ENCODE measurements around the gene ATP6V0C.
A peak's percentile ranks its signal among the peaks of the same experiment; 100 is the strongest.

Gene ATP6V0C

GRCh38 chr16:2493605-2494004 is 20.1 kb upstream of the ATP6V0C start:
- no peak for DNase-seq

GRCh38 chr16:2494616-2495015 is 19.1 kb upstream of the ATP6V0C start:
- DNase-seq: no peak

GRCh38 chr16:2495041-2495440 is 18.7 kb upstream of the ATP6V0C start:
- no peak for DNase-seq

DNA sequence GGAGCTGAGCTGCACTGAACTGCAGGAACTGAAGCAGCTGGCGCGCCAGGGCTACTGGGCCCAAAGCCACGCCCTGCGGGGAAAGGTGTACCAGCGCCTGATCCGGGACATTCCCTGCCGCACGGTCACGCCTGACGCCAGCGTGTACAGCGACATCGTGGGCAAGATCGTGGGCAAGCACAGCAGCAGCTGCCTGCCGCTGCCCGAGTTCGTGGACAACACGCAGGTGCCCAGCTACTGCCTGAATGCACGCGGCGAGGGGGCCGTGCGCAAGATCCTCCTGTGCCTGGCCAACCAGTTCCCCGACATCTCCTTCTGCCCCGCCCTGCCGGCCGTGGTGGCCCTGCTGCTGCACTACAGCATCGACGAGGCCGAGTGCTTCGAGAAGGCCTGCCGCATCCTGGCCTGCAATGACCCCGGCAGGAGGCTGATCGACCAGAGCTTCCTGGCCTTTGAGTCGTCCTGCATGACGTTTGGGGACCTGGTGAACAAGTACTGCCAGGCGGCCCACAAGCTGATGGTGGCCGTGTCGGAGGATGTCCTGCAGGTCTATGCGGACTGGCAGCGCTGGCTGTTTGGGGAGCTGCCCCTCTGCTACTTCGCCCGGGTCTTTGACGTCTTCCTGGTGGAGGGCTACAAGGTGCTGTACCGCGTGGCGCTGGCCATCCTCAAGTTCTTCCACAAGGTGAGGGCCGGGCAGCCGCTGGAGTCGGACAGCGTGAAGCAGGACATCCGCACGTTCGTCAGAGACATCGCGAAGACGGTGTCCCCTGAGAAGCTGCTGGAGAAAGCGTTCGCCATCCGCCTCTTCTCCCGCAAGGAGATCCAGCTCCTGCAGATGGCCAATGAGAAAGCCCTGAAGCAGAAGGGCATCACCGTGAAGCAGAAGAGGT is 17.3 kb upstream of the ATP6V0C start:
- DNase-seq: no peak

GRCh38 chr16:2497116-2497630 is 16.6 kb upstream of the ATP6V0C start:
- no peak for DNase-seq

DNA sequence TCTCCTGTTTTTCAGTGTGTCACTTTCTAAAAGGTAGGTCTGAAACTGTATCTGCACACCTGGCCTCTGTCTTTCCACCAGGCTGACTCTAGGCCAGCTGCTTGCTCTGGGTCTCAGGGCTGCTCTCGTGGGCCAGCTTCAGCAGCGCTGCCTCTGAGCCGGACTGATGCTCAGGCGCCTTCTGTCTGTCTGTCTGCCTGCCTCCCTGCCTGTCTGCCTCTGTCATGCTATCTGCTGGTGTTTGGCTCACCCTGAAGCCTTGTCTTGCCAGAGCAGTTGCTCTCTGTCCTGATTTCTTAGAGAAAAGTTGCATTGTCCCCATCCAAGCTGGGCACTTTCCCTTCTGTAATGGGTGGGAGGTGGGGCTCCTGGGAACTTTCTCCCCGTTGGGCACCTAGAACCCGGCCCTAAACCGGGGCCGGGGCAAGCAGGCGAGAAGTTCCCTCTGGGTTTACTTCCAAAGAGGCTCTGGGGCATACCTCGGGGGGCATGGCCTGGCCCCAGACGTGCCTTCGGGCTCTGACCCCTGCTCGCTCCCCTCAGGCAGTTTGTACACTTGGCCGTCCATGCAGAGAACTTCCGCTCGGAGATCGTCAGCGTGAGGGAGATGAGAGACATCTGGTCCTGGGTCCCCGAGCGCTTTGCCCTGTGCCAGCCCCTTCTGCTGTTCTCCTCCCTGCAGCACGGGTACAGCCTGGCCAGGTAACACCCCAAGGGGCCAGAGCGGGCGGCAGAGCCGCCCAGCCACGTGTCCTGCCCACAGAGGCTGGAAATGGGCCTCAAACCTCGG is 15.9 kb upstream of the ATP6V0C start:
- DNase-seq: no peak

DNA sequence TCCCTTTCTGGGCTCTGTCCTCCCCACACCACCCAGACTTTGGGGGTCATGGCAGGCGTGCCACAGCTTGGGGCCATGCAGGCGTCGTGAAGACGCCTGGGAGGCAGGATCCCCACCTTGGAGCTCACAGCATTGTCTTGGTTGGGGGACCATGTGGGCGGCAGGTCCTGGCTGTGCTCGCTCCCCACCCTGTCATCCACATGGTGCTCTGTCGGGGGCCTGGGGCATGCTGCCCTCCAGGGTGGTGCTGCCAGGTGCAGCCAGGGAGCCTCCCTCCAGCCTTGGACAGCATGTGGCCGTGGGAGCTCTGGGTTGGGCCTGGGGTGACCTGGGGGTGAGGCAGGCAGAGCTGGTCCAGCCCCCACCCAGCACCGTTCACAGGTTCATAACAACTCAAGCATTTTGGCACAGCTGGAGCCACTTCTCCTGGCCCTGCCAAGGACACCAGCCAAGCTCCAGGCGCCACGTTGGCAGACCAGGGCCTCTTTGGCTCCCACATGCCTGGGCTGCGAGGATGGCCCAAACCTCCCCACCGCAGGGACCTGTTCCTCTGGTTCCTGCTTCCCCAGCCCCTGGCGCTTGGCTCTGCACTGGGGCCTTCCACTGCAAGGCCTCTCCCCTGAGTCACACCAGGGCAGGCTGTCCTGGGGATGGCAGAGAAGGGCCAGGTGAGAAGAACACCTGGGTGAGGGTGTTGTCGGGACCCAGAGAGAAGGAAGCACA is 15.1 kb upstream of the ATP6V0C start:
- no peak for DNase-seq

DNA sequence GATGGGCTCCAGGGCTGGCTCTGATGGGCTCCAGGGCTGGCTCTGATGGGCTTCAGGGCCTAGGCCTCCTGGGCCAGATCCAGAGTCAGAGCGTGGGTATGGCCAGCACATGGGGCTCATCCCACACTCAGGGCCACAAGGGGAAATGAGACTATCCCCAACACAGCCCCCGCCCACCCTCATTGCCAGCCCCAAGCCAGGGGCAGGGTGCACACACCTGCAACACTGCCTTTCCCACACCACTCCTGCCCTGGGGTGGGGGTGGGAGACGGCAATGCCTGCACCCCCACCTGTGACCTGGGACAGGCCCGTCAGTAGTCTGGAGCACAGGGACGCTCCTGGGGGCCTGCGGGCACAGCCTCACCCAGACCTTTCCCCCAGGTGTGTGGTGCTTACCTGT is 14.3 kb upstream of the ATP6V0C start:
- no peak for DNase-seq

DNA sequence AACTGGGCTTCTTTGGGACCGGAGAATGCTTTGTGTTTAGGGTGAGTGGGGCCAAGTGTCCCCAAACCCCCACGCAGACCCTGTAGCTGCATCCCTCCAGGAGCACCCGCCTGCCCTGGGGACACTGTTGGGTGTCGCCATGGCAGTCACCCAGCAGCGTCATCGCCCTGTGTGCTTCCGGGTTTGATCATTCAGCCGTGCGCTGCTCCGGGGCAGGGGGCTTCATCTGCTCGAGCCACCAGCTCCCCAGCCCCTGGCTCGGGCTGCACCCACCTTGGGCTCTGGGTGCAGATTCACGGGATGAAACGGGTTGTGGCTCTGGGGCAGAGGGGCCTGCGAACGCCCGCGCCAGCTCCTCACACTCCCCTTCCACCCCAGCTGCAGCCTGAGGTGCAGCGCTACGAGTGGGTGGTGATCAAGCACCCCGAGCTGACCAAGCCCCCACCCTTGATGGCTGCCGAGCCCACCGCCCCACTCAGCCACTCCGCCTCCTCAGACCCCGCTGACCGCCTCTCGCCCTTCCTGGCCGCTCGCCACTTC is 13.8 kb upstream of the ATP6V0C start:
- DNase-seq: no peak

- no peak for DNase-seq
These were observed 13.3 kb upstream of the ATP6V0C start for GRCh38 chr16:2500430-2500917.

DNA sequence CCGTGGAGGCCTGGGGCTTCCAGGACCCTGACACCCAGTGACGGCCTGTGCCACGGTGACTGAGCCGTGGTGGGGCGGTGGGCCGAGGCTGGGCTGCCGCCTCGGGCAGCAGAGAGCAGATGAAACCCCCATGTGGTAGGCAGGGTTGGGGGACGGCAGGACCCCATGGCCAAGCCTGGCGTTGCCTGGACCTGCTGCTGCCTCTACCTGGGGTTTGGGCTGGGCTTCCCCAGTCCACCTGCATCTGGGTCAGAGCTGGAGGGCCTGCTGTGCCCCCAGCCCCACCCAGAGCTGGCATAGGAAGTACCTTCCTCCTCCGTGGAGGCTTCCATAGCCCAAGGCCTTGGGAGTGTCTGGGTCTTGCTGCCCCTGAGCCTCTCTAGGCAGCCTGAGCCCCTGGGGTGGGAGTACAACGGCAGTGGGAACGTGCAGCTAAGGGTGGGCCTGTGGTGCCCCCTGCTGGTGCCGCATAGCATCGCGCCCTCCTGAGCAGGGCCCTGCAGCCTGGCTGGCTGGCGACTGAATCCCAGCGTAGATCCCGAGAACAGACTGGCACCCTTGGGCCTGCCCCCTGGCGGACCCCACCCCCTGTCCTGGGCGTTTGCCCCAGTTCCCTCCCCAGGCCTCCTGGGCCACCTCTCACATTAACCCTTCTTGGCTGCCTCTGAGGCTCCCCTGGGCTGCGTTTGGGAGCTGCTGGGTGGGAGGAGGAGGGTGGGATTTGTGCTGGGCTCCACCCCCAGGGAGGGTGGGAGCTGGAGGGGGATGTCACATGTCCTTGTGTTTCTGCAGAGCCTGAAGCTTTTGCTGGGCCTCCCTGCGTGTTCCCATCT is 12.6 kb upstream of the ATP6V0C start:
- peak; percentile 91 for DNase-seq

GRCh38 chr16:2501946-2502895 is 11.5 kb upstream of the ATP6V0C start:
- DNase-seq: no peak

- DNase-seq: no peak
These were observed 8.1 kb upstream of the ATP6V0C start for GRCh38 chr16:2505695-2506094.

DNA sequence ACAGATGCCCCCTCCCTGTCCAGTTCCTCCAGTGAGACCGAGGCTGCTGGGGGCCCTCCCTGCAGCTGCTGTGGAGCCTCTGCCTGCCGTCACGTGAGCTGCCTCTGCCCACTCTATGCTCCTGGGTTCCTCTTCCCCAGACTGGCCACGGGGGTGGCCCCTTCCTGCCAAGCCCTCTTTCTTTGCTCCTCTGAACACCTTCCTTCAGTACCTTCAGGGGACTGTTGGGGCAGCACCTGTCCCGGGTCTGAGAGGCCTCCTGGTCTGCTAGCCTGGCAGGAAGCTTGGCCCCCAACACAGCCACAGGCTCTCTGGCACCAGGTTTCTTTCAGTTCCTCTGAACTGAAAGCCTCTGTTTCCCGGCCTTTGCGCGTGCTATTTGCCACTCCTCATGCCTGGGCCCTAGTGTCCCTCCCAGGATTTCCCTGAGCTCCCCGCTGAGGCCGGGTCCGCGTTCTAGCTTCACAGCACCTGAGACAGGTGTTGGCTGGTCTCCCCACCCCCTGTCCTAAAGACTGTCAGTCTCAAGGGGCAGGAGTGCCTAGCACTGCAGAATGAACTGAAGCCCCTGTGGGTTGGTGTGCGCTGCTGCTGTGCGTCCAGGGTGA is 6.6 kb upstream of the ATP6V0C start:
- DNase-seq: no peak

GRCh38 chr16:2507665-2508064 is 6.1 kb upstream of the ATP6V0C start:
- DNase-seq: no peak

DNA sequence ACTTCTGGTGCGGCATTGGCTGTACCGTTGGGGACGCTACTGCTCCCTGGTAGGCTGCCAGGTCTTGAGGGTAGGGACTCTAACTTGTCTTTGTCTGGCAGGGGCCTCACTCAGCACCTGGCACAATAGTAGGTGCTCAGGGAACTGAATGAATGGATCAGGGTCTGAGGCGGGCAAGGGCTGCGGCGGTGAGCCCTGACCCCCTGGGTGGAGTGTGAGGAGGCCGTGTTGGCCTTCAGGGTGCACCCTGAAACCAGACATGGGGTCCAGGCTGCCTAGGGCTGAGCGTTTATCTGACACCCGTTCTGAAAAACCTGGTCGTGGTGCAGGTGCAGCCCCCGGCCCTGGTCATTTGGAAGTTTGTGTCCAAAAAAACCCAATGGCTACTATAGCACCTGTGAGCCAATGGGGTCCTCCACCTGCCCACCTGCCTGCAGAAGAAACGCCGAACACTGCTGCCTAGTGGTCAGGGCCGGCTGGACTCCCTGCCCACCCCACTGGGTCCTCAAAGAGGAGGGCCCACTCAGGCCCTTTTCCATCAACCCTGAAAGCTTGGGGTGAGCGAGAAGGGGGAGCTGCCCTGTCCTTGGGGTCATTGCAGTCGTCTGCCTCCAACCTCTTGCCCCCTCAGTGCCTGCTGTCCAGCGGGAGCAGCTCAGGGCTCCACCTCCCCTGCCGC is 4.9 kb upstream of the ATP6V0C start:
- no peak for DNase-seq

- DNase-seq: no peak
These were observed 2.5 kb upstream of the ATP6V0C start for GRCh38 chr16:2511128-2511800.

DNA sequence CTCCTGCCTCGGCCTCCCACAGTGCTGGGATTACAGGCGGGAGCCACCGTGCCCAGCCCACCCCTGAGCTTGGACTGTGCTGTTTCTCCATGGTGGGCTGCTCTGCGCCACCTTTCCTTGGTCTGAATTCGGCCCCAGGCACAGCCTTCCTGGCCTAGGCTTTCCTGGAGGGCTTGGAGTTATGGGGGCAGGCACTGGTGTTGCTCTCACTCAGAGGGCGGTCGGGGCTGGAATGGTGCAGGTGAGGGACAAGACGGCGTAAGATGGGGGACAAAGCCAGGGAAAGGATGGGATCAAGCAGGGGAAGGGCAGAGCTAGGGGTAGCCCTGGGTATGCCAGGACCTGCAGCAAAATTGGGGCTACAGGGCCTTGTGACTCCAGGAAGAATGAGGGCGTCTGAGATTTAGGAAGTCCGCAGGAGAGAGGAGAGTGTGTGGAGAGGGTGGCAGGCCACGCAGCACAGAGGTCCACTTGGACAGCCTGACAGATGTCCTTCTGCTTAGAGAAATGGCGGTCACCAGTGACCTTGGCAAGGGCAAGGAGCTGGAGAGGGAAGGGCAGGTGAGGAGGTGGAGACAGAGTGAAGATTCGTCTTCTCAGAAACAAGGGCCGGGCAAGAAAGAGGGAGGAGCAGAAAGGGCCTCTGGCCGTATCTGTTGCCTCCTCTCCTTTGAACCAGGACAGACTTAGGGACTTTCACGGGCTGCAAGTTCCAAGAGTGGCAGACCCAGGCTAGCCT is 1.6 kb upstream of the ATP6V0C start:
- DNase-seq: no peak
